ENCODE data around the gene PXDN. TPM values are rescaled to one million over a fixed set of nuclear protein-coding genes. Genes with fewer than 3 reads are reported as not detected.
A peak's percentile ranks its signal among the peaks of the same experiment; 100 is the strongest.

PXDN gene
- total and polyA plus RNA-seq, 9 of the 15 experiments (the other 6 are each of a cell fraction or from before 2014, with no cell fraction given), result 0.49 TPM; not detected in 8

- peak; percentile 40; the same call in 1 of the 2 replicates for TF ChIP-seq ATF3 (IDR thresholded peaks at IDR 0.05)
- TF ChIP-seq ATF3 (CRISPR knock-in tag; conservative IDR thresholded peaks at IDR 0.05), result no peak
- TF ChIP-seq FOXJ2 (tag; IDR thresholded peaks at IDR 0.05), result no peak
- Histone ChIP-seq H3K4me3 (no peak overlapping the region), H3K27ac (ENCODE audit: extremely low read depth, low read depth, low read length) (no peak overlapping the region)
Measured at GRCh38 chr2:1600191-1601066, 143.9 kb downstream of the PXDN start.

More at GRCh38 chr2:1600191-1601066, 143.9 kb downstream of the PXDN start:
- Histone ChIP-seq H2AFZ (ENCODE audit: low read depth, low read length) (no peak overlapping the region), H3K79me2 (ENCODE audit: control insufficient read depth, insufficient read depth, low read length) (no peaks in the 10 kb centered on the region), H3K36me3 (ENCODE audit: control insufficient read depth, insufficient read depth, low read length) (no peaks in the 10 kb centered on the region), H3K4me1 (replicated peaks in 1 of 2; ENCODE audit: control insufficient read depth in 2 of 2, insufficient read depth in 2 of 2, low read length in 2 of 2) (peaks cover 0 to 4% of the 10 kb centered on the region in 2 experiments; a peak in 1 of 5 replicates), H3K9me1 (ENCODE audit: control insufficient read depth, insufficient read depth, low read length) (peaks cover 4% of the 10 kb centered on the region), H3K27me3 (ENCODE audit: control insufficient read depth in 2 of 2, insufficient read depth in 2 of 2, low read length in 2 of 2) (peaks cover 0 to 36% of the 10 kb centered on the region in 2 experiments; a peak in 2 of 5 replicates), H3K9ac (ENCODE audit: insufficient read depth in 1 of 2, low read depth in 2 of 2, low read length in 2 of 2) (no peak overlapping the region), H3K9me3 (replicated peaks; ENCODE audit: control insufficient read depth, insufficient read depth, low read depth, low read length) (peaks cover 3% of the 10 kb centered on the region), H4K20me1 (replicated peaks; ENCODE audit: control insufficient read depth, insufficient read depth, low read length) (no peaks in the 10 kb centered on the region), H3K4me2 (ENCODE audit: insufficient read depth, low read length) (no peak overlapping the region)
- DNase-seq (ENCODE audit: extremely low read depth in 1 of 4, low spot score in 3 of 4) (no peak), ATAC-seq (no peak), FAIRE-seq (no peak)
- CTCF ChIA-PET (ENCODE audit: low intra/inter-chr PET ratio), result no interaction called here
- BruUV-seq (replicated peaks), result no TSS peak
- in situ Hi-C loops (cut with MboI) (no loop called here), intact Hi-C loops (cut with micrococcal nuclease) (no loop called here)
- POLR2A ChIA-PET, result interaction anchor here (0.6 kb wide), 1 partner anchor 12 kb away, joined by 3 read pairs; no protein-coding TSS in a partner anchor
- 3% methylated on average over 29 of the region's 29 CpGs for WGBS (ENCODE audit: insufficient coverage, low coverage, missing lambda C conversion rate)

Measured in K562 (cell line).